Endothelial cell (in vitro differentiated cells): ENCODE data around the gene PHKB. TPM values are rescaled to one million over a fixed set of nuclear protein-coding genes. Genes with fewer than 3 reads are reported as not detected.

Experiments
- DNase-seq: peaks from one replicate; pipeline ENCODE4 v3.0.0; 2021; ENCODE audit warnings: low spot score
- H3K27ac Mint-ChIP-seq: one replicate; pipeline ENCODE4 v1.8.0; 2021; ENCODE audit warnings: mixed read lengths, inconsistent platforms; ENCODE audit not compliant: unreplicated experiment
- H3K27me3 Mint-ChIP-seq: one replicate; pipeline ENCODE4 v1.8.0; 2021; ENCODE audit warnings: mild to moderate bottlenecking, moderate library complexity, mixed read lengths, inconsistent platforms; ENCODE audit not compliant: unreplicated experiment
- H3K36me3 Mint-ChIP-seq: one replicate; pipeline ENCODE4 v1.8.0; 2021; ENCODE audit warnings: mild to moderate bottlenecking, low read depth, mixed read lengths, inconsistent platforms; ENCODE audit not compliant: unreplicated experiment
- H3K4me1 Mint-ChIP-seq: one replicate; pipeline ENCODE4 v1.8.0; 2021; ENCODE audit warnings: mild to moderate bottlenecking, mixed read lengths, inconsistent platforms; ENCODE audit not compliant: unreplicated experiment
- H3K4me3 Mint-ChIP-seq: one replicate; pipeline ENCODE4 v1.8.0; 2021; ENCODE audit warnings: mild to moderate bottlenecking, mixed read lengths, inconsistent platforms; ENCODE audit not compliant: unreplicated experiment
- H3K9me3 Mint-ChIP-seq: one replicate; pipeline ENCODE4 v1.8.0; 2021; ENCODE audit warnings: mixed read lengths, inconsistent platforms; ENCODE audit not compliant: unreplicated experiment
- CTCF ChIP-seq: fragments of 200-600 bp; sonication (generic); IDR thresholded peaks from one replicate; pipeline ENCODE4 v1.5.0; 2021; ENCODE audit warnings: antibody characterized with exemption; ENCODE audit not compliant: unreplicated experiment
- total RNA-seq: library from RNA; stranded (reverse); fragmentation: NEBNext Ultra II Directional; extraction: Animal tissue kit (Norgen Biotek cat#: 25700); gene quantifications from one replicate; pipeline ENCODE4 v1.2.1, GENCODE V29; 2021; ENCODE audit not compliant: unreplicated experiment

Gene PHKB
- total RNA-seq, 1 donor from 2014 or later, result 125 TPM

GRCh38 chr16:47699106-47699505 lies 238.0 kb downstream of the PHKB start:
- no peak for DNase-seq
- H3K27me3 Mint-ChIP-seq, result peaks cover 5% of the 10 kb centered on the region
- H3K9me3 Mint-ChIP-seq, result no peaks in the 10 kb centered on the region
- H3K27ac Mint-ChIP-seq, result peak overlapping the region; percentile 33
- H3K4me3 Mint-ChIP-seq, result no peak overlapping the region
- H3K36me3 Mint-ChIP-seq, result peaks cover 26% of the 10 kb centered on the region
- peaks cover 27% of the 10 kb centered on the region for H3K4me1 Mint-ChIP-seq
- no peak for TF ChIP-seq CTCF

- H3K27ac Mint-ChIP-seq, result peak overlapping the region; percentile 33
- TF ChIP-seq CTCF, result no peak
- H3K4me3 Mint-ChIP-seq, result no peak overlapping the region
Measured at GRCh38 chr16:47700857-47701587, 239.9 kb downstream of the PHKB start.

GRCh38 chr16:47705266-47705665 lies 244.1 kb downstream of the PHKB start:
- no peaks in the 10 kb centered on the region for H3K9me3 Mint-ChIP-seq
- no peak overlapping the region for H3K4me3 Mint-ChIP-seq
- H3K27ac Mint-ChIP-seq, result no peak overlapping the region
- no peak for DNase-seq
- no peaks in the 10 kb centered on the region for H3K36me3 Mint-ChIP-seq
- peaks cover 2% of the 10 kb centered on the region for H3K27me3 Mint-ChIP-seq
- H3K4me1 Mint-ChIP-seq, result peaks cover 4% of the 10 kb centered on the region
- no peak for TF ChIP-seq CTCF

More at GRCh38 chr16:47700857-47701587, 239.9 kb downstream of the PHKB start:
- Mint-ChIP-seq H3K27me3 (peaks cover 3% of the 10 kb centered on the region), H3K36me3 (peaks cover 22% of the 10 kb centered on the region), H3K9me3 (no peaks in the 10 kb centered on the region), H3K4me1 (peaks cover 13% of the 10 kb centered on the region)
- no peak for DNase-seq

GRCh38 chr16:47711809-47712208 lies 250.7 kb downstream of the PHKB start:
- H3K36me3 Mint-ChIP-seq, result peaks cover 3% of the 10 kb centered on the region
- H3K27me3 Mint-ChIP-seq, result peaks cover 4% of the 10 kb centered on the region
- TF ChIP-seq CTCF, result no peak
- H3K4me1 Mint-ChIP-seq, result peaks cover 10% of the 10 kb centered on the region
- no peaks in the 10 kb centered on the region for H3K9me3 Mint-ChIP-seq
- DNase-seq, result no peak
- H3K27ac Mint-ChIP-seq, result no peak overlapping the region
- no peak overlapping the region for H3K4me3 Mint-ChIP-seq
